GM21367 (cell line): ENCODE results near the gene NEUROG1.
"Not testable (repeated sequence)": the region's sequence is repeated elsewhere in the genome, so short reads cannot be mapped to it uniquely, and the experiment has no call there.

Experiments used
- ATAC-seq: cut with Tn5 transposase; IDR thresholded peaks from one replicate; pipeline ENCODE4 v1.9.1; 2021; ENCODE audit not compliant: unreplicated experiment

The NEUROG1 gene

DNA sequence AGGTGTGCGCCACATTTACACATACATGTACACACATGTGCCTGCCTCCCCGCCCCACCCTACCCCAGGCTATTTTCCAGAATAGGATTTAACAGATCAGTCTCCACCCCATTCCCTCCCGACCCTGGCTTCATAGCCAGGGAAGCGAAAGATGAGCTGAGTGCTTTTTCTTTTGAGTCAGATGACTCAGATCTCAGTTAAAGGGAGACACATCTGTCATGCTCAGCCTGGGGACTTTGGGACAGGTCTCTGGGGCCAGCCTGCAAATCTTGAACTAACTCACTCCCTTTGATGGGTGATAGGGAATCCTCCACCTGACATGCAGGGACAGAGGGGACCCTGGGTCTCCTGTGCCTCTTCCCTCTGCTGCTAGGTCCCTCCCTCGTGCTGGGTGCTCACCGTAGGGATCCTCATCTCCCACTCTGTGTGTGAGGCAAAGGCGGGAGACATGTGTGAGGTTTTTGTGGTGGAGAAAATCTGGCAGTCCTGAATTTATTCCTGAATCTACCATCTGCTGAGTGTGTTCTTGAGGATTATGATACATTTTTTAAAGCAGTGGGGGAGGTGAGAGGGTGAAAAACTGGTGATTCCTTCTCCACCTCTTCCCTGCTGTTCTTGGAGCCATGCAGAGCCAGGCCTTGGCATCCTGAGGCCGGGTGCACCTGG lies 37.7 kb downstream of the NEUROG1 start:
- ATAC-seq: no peak

DNA sequence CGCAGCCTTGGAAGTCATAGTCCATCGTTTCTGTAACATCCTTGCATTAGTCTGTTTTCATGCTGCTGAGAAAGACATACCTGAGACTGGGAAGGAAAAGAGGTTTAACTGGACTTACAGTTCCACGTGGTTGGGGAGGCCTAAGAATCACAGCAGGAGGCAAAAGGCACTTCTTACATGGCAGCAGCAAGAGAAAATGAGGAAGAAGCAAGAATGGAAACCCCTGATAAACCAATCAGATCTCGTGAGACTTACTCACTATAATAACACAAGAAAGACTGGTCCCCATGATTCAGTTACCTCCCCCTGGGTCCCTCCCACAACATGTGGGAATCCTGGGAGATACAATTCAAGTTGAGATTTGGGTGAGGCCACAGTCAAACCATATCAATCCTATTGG lies 40.2 kb downstream of the NEUROG1 start:
- not testable (repeated sequence) for ATAC-seq

DNA sequence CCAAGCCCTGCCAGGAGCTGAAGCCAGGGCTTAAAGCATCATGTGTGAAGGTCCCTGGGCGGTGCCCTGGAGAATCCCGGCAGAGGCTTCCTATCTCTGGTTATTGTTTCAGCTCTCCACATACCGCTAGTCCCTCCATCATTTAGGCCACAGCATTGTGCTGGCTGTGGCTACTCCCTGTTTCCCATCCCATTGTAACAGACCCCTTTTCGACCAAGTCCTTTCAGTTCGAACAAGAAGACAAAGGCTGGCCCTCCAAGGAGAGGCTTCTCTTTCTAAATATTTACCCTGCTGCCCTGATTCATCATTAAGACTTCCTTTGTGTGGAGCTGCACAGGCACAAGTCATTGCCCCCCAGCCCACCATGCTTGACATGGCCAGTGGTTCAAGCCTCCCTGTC lies 41.6 kb downstream of the NEUROG1 start:
- ATAC-seq: no peak

DNA sequence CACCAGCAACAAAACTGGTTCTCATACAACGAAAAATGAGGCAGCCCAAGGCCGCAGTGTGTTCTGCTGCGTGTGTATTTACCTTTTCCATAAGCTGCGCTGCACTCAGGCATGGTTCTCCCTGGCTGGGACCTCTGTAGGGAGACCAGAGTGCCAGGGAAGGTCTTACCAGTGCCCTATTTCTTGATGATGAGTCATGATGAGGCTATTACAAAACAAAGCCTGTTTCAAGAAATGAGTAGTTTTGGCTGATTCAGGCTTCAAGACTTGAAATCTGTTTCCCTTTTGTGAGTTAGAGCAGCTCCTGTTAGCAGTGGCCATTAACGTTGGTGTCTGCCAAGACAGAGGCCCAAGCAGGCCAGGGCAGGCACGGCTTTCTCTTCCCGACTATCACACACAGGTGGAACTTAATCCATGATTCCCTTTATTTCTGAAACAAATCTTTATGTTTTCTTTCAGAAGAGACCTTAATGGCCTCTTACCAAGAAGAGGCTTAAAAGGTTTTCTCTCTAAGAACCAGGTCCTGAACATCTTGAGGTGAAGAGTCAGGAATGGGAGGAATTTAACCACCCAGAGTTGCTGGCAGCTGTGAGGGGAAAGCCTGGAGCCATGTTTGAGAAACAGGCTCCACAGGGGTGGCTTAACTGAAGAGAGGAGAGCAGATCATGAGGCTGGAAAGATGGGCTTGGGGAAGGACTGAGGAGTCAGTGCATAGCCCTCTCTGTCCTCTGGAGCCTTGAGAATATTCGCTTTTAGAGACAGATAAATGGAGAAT lies 42.2 kb downstream of the NEUROG1 start:
- no peak for ATAC-seq

DNA sequence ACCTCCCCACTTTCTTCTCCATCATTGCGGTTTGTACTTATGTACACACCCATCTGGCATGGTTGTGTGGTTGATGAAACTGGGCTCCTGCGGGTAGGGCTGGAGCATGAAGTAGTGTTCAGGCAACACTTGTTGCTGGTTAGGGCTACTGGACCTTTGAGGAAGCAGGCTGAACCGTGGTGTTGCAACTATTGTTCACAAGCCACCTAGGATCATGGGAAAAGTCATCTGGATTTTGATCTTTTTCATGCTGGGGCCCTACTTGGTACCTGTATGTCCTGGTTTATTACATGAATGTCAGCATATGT lies 43.5 kb downstream of the NEUROG1 start:
- ATAC-seq: no peak

DNA sequence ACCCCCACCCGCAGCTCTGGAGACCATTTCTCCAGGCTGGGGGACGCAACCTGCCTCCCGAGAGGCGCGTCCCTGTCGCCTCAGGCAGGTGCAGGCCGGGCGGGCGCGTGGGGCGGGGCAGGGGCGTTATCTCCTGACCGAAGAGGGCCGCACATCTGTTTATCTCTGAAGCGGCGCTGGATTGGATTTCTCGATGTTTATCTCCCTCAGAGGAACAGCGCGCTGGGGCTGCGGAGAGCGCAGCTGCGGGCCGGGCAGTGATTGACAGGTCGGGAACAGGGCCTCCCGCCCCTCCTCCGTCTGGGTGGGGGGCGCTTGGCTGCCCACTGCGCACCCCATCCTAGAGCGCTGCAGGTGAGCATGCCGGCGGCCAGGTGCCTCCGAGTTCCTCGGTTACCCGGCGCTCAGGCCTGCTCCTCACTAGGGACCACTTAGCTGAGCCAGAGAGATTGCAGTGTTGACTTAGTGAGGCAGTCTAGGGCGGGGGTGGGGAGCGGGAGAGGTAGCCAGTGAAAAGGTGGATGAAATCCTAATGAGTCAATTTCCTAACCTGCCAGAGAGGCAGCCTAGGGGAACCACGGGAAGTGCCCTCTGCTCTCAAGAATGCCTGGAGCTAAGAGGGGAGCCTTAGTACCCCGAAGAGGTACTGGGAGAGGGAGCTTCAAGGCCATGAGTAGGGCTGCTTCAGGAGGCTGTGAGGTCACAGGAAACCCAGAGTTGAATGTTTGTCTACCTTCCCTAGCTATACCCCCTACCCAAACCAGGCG lies 44.0 kb downstream of the NEUROG1 start:
- no peak for ATAC-seq

DNA sequence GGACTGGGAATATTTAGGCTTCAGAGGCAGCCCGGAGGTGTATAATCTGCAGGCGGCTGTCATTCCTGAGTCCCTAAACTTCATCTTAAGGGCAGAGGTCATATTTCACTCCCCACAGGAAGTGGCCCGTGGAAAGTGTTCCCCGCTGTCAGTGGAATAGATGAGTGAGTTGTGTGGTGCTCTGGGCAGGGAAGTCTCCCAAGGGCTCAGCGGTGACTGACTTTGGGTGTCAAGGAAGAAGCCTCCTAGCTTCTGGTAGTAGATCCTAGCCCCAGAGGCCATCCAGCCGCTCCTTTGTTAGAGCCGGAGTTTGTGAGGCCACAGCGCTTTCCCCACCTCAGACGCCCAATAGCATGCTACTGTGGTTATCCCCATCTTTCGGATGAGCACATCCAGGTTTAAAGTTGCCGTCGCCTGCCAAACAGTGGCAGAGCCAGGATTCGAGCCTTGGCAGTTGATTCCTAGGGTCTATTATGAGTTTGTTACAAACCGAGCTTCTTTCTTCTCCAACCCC lies 44.7 kb downstream of the NEUROG1 start:
- ATAC-seq: no peak

DNA sequence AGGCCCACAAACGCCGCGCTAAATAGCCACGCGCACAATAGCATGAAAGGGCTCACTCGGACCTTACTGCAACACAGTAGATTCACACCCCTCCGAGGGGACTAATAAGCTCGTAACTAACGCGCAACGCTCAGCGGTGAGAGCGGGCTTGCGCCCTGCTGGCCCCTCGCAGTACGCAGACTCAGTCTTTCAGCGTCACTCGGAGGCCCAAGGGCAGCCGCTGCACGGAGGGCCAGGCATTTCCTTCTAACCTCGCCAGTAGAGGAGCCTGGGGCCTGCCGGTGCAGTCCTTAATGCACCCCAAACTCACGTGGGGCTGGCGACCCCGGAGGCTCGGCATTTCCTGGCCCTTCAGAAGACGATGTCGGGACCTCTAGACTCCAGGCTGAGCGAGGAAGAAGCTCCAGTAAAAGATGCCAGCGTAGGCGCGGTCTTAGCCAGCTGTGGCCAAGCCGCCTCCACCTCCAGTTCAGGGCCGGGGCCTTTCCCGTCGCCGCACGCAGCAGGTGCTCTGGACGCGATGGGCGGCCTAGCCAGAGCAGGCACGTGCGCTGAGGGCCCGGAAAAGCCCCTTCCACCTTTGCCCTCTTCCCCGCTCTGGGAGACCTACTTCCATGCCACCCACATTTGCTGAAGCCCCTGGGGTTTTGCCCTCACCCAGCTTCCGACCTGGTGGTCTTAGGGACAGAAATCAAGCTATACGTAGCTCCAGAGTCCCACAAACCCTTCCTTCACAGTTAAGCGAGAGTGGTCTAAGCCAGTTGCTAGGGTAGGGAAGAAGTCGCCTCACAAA lies 45.3 kb downstream of the NEUROG1 start:
- no peak for ATAC-seq

DNA sequence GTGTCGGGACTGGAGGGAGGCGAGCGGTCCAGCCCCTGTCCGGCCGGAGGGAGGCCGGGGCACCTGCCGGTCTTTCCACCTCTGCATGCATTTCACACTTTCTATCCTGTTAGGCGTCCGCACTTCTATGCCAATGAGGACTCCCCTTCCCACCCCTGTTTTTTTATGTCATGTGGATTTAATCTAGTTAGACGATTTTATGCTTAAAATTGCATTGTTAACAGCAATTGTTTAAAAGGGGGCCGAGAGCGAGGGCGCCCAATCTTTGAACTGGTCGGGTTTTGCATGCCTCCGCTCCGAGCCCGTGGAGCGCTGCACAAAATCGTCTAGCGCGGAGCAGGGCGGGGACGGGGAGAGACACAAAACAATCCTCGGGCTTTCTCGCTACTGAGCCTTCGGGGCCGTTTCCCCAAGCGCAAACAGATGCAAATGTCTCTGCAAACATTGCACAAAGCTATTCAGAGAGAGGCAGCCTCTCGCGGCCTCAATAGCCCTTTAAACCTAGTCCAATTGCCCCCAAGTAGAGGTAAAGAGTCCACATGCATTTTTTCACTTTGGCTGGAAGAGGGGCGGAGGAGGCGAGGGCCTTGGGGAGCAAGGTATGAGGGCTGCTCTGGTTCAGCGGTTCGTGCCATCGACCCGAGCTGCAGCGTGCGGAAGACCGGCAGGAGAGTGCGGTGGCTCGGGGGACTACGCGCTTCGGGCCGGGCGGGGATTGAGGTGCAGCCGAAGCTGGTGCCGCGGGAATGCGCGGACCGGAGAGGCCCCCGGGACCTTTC lies 46.1 kb downstream of the NEUROG1 start:
- ATAC-seq: no peak

DNA sequence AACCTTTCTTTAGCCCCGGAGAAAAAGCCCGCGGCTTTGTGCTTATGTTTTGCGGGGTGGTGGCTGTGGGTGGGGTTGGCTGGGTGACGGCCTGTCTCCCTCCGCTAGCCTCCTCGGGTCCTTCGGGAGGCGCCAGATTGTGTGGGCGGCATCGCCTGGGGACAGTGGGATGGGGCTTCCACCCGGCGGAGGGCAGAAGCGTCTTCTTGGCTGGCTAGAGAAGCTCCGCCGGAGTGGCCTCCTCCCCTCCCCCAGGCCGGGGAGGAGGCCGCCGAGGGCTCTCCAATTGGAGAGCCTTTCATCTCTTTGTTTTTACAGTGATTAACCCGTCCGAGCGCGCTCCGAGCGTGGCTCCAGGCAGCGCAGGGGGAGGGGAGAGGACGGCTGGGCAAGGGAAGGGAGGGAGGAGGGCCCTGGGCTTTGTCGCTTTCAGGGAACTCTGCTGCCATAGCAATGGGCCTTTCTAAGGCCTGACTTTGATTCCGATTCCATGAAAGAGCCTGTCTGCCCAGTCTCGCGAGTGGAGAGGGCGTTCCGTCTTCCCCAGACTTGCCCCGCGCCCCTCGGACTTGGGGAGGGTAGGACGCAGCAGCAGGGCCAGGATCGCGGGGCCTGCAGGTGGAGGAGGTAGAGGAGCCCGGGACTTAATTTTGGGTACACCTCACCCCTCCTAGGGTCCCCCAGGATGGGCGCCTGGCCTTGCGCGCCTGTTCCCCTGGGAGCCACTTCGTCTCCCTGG lies 46.9 kb downstream of the NEUROG1 start:
- ATAC-seq: no peak

DNA sequence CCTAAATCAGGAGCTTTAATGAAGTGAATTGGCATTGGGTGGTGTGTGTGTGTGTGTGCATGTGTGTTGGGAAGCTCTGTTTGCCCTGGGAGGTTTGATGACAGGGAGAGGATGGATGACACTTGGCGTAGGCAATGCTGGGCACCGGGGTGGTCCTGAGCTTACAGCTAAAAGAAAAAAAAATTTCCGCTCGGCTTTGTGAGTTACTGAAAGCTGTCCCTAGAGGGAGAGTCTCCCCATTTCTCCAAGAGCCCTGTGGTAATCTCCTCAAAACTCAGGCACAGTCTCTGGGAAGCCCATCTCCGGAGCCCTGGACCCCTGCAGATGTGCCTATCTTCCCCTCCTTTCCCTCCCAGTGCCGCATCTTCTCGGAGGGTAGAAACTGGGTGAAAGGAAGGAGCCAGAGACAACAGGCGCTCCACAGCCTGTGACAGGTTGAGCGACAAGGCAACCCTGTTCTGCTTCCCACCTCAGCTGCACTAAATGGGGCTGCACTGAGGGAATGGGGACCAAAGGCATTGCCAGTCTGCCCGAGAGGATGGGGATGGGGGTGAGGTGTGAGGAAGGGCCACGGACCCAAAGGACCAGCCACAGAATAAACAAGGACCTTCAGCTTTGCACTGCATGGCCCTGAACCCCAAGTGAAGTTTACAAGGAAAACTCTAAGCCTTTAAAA lies 47.8 kb downstream of the NEUROG1 start:
- no peak for ATAC-seq

DNA sequence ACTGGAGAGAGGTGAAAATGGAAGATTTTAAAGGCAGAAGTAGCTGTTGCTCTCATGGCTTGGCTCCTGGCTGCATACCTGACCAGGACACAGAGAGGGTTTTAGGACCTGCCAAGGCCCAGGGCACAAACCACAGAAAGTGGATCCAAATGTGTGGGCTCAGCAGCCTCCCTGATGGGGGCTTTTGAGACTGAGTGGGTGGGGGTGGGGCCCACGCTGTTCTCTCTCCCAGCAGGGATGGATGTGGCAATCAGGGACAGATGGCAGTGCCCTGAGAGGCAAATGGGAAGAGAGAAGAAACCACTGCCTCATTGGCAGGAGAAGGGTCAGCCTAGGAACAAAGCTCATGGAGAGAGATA lies 48.7 kb downstream of the NEUROG1 start:
- no peak for ATAC-seq

DNA sequence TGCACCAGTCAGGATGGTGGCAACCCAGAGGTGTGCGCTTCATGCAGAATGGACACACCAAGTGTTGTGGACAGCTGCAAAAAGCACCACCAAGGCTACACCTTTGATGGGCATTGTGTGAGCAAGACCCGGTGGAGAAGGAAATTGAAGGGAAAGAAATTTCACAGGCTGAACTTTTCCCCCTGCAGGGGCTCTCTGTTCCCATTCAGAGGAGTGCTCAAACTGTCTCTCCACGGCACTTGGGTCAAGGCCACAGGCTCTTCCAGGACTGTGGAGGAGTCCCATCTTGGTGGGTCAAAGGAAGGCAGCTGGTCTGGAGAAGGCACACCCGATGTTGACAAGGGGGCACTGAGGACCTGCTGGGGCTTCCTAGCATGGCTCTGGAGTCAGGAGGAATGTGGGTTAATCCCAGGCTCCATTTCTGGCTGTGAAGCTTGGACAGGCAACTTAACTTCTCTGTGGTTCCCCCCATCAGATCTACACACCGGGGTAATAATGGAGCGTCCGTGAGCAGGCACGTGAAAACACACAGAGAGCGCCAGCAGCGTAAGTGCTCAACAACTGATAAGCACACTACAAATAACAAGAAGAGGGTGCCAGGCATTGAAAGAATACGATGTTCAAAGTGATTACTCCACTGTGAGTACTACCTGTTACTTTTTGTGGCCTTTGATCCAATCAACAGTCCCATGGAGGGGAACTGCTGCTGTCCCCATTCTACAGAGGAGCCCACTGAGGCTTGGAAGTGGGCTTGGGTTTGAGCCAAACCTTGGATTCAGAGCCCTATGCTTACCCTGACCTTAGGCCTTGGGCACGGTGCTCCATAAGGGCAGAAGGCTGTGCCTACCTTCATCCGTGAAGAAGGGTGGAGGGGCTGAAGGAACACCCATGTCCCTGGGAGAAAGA lies 49.4 kb downstream of the NEUROG1 start:
- ATAC-seq: no peak

DNA sequence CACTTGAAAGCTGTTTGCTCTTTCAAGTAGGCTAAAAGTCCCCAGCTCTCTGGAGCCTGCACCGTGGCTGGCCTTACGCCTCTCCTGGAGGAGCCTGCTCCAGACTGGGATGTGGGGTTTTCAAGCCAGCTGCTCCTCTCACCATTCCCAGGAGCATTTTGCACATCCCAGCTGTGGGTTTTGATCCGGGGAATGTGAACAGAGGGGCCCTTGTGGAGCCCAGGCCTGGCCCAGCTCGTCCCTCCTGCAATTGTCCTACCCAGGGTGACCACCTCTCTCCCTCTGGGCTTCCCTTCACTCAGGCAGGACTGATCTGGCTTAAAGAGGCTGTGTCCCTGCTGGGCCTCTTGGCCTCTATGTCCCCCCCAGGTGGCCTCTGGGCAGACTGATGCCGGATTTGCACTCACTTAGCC lies 51.1 kb downstream of the NEUROG1 start:
- no peak for ATAC-seq
